Activated CD8-positive, alpha-beta T cell treated with anti-CD3 and anti-CD28 coated beads for 36 hours (primary cell): Measurements from ENCODE around the gene BLZF1. TPM values are rescaled to one million over a fixed set of nuclear protein-coding genes. Genes with fewer than 3 reads are reported as not detected.

Source experiments
- ATAC-seq: fragments of 200-7000 bp; cut with Tn5 transposase; one replicate; pipeline ENCODE4 v1.10.0; 2021; ENCODE audit warnings: mild to moderate bottlenecking, moderate library complexity
- CTCF ChIA-PET: fragments of 350-600 bp; sonication (Branson Sonifier 250); formaldehyde crosslinking; loops from one replicate; lab custom pipeline; 2021; ENCODE audit warnings: antibody characterized with exemption; lab: Charles Lee
- POLR2A ChIA-PET: fragments of 350-600 bp; sonication (Branson Sonifier 250); formaldehyde crosslinking; loops from one replicate; lab custom pipeline; 2021; ENCODE audit warnings: antibody characterized with exemption; lab: Charles Lee
- DNase-seq: peaks from one replicate; pipeline ENCODE4 v3.0.0-alpha.2; 2020
- H3K27ac Mint-ChIP-seq: one replicate; pipeline ENCODE4 v1.8.0; 2021; ENCODE audit warnings: mild to moderate bottlenecking, mixed read lengths
- H3K27me3 Mint-ChIP-seq: one replicate; pipeline ENCODE4 v1.8.0; 2021; ENCODE audit warnings: mixed read lengths
- H3K36me3 Mint-ChIP-seq: one replicate; pipeline ENCODE4 v1.8.0; 2021; ENCODE audit warnings: low read depth, mixed read lengths
- H3K4me1 Mint-ChIP-seq: one replicate; pipeline ENCODE4 v1.8.0; 2021; ENCODE audit warnings: low read depth, mixed read lengths
- H3K4me3 Mint-ChIP-seq: one replicate; pipeline ENCODE4 v1.8.0; 2021; ENCODE audit warnings: mild to moderate bottlenecking, moderate library complexity, mixed read lengths
- H3K9me3 Mint-ChIP-seq: one replicate; pipeline ENCODE4 v1.8.0; 2021; ENCODE audit warnings: mixed read lengths
- intact Hi-C: fragments of 100-400 bp; cut with micrococcal nuclease; formaldehyde crosslinking; loops from one replicate; pipeline ENCODE4 v1.10.0; 2022
- total RNA-seq, 2 experiments: library from RNA; stranded (reverse); gene quantifications; one replicate each; pipeline ENCODE4 v1.2.3, GENCODE V29; 2021
- TF ChIP-seq, protein P1 (sequence below): fragments of 200-600 bp; IDR thresholded peaks from one replicate; pipeline ENCODE4 v1.8.0; 2022; ENCODE audit warnings: antibody characterized with exemption, mild to moderate bottlenecking

BLZF1 gene
- total RNA-seq, 2 experiments from 2014 or later: 9.8 to 10.1 TPM

DNA sequence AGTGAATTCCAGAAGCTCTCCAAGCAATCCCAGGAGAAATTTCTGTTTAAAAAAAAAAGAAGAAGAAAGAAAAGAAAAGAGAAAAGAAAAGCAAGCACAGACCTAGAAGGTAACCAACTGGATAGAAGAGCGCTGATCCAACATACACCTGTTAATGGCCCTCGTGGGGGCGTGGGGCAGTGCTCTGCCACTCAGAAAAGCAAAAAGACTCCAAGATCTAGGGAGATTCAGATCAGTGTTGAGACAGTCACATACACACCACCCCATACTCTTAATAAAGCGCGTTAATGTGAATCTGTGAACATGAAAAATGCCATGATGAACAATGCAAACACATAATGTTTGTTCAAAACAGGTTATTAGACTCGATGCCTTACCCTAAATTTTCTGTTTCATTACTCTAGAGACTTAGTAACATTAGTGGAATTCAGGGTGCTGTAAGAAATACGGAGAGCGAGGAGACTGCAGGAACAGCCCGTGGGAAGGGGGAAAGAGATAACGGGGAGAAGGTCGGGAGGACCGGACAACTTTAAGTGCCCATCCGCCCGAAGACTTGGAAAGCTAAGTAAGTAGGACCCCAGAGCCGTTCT is 804 bp upstream of the BLZF1 start:
- DNase-seq: no peak
- TF ChIP-seq, protein P1, sequence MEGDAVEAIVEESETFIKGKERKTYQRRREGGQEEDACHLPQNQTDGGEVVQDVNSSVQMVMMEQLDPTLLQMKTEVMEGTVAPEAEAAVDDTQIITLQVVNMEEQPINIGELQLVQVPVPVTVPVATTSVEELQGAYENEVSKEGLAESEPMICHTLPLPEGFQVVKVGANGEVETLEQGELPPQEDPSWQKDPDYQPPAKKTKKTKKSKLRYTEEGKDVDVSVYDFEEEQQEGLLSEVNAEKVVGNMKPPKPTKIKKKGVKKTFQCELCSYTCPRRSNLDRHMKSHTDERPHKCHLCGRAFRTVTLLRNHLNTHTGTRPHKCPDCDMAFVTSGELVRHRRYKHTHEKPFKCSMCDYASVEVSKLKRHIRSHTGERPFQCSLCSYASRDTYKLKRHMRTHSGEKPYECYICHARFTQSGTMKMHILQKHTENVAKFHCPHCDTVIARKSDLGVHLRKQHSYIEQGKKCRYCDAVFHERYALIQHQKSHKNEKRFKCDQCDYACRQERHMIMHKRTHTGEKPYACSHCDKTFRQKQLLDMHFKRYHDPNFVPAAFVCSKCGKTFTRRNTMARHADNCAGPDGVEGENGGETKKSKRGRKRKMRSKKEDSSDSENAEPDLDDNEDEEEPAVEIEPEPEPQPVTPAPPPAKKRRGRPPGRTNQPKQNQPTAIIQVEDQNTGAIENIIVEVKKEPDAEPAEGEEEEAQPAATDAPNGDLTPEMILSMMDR: no peak
- ATAC-seq: no peak
- CTCF ChIA-PET: no interaction called here
- peaks cover 24% of the 10 kb centered on the region for H3K36me3 Mint-ChIP-seq
- no peaks in the 10 kb centered on the region for H3K27me3 Mint-ChIP-seq
- POLR2A ChIA-PET: interaction anchor here (1.3 to 1.4 kb wide), 2 partner anchors 53 to 60 kb away, joined by 3 to 4 read pairs; partner anchors contain the start of gene CCDC181
- H3K9me3 Mint-ChIP-seq: no peaks in the 10 kb centered on the region
- peaks cover 43% of the 10 kb centered on the region for H3K4me1 Mint-ChIP-seq
- H3K4me3 Mint-ChIP-seq: no peak overlapping the region
- intact Hi-C loops: loop anchor here (5.0 to 10.0 kb wide), 4 partner anchors 120 to 1022 kb away; partner anchors contain the start of genes ATP1B1 and SLC19A2
- no peak overlapping the region for H3K27ac Mint-ChIP-seq

DNA sequence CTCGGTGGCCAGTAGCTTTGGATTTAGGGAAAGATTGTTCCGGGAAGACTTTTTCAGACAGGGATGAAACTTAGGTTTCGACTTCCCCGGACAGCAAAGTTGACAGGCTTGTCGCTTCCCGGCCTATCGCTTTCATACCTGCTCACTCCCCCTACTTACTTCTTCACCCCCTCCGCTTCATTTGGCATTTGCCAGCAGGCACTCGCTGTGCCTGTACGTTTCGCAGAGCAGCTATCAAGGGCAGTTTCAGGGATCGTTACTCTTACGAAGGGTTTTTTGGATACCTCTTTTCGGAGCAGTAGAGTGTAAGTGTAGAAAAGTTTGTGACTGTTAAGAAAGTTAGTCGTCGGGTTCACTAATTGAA is 393 bp downstream of the BLZF1 start:
- Mint-ChIP-seq H3K27ac (no peak overlapping the region), H3K4me1 (peaks cover 33% of the 10 kb centered on the region), H3K4me3 (no peak overlapping the region), H3K9me3 (no peaks in the 10 kb centered on the region), H3K27me3 (no peaks in the 10 kb centered on the region), H3K36me3 (peaks cover 23% of the 10 kb centered on the region)
- ATAC-seq (peak; percentile 13), DNase-seq (peak; percentile 52)
- CTCF ChIA-PET: interaction anchor here (1.1 to 1.8 kb wide), 2 partner anchors 765 to 1002 kb away, joined by 3 to 7 read pairs; no protein-coding TSS in a partner anchor
- intact Hi-C loops: loop anchor here (5.0 to 10.0 kb wide), 4 partner anchors 119 to 1024 kb away; partner anchors contain the start of genes ATP1B1 and SLC19A2
- POLR2A ChIA-PET: interaction anchor here (0.7 to 1.8 kb wide), 6 partner anchors 16 to 178 kb away, joined by 3 to 6 read pairs (median 4); partner anchors contain the start of gene CCDC181
- TF ChIP-seq, protein P1: no peak

DNA sequence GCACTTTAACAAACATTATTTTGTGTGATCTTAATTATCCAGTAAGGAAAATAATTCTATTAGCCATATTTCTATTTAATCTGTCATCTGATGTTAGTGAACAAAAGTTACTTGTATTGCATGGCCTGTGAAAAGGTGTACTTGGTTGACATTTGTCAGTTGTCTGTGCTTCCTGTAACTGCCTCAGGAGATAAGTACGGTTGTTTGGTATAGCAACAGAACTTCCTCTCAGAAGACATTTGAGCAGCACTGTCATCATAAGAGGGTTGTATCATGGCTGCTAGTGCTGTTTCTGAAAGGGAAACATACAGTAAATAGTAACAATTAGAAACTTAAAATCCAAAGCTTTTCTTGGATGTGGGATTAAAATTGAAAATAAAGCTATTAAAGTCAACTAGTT is 3.4 kb downstream of the BLZF1 start:
- H3K9me3 Mint-ChIP-seq: no peaks in the 10 kb centered on the region
- CTCF ChIA-PET: interaction anchor here (1.4 to 3.3 kb wide), 2 partner anchors 23 to 175 kb away, joined by 5 to 11 read pairs; no protein-coding TSS in a partner anchor
- peaks cover 25% of the 10 kb centered on the region for H3K4me1 Mint-ChIP-seq
- H3K27ac Mint-ChIP-seq: peak overlapping the region; percentile 32
- ATAC-seq: no peak
- intact Hi-C loops: no loop called here
- peaks cover 18% of the 10 kb centered on the region for H3K36me3 Mint-ChIP-seq
- H3K27me3 Mint-ChIP-seq: no peaks in the 10 kb centered on the region
- POLR2A ChIA-PET: interaction anchor here (1.0 kb wide), 2 partner anchors 9 to 12 kb away, joined by 3 read pairs; no protein-coding TSS in a partner anchor
- no peak overlapping the region for H3K4me3 Mint-ChIP-seq
- no peak for DNase-seq
- TF ChIP-seq, protein P1: no peak

DNA sequence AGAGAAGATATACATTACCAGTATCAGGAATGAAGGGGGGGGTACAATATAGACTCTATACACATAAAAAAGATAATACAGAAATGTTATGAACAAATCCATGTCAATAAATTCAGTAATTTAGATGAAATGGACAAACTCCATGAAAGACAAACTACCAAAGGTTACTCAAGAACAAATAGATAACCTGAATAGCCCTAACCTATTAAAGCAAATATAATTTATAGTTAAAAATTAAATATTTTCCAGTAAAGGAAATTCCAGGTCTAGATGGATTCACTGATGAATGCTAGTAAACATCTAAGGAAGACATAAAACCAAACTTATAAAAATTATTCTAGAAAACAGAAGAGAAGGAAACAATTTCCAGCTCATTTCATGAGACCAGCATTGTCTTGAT is 13.2 kb downstream of the BLZF1 start:
- Mint-ChIP-seq H3K27me3 (no peaks in the 10 kb centered on the region), H3K36me3 (peaks cover 21% of the 10 kb centered on the region), H3K4me3 (no peak overlapping the region), H3K27ac (no peak overlapping the region), H3K9me3 (no peaks in the 10 kb centered on the region), H3K4me1 (no peaks in the 10 kb centered on the region)
- TF ChIP-seq, protein P1: no peak
- intact Hi-C loops: no loop called here
- DNase-seq: no peak
- ATAC-seq: no peak
- POLR2A ChIA-PET: no interaction called here
- CTCF ChIA-PET: no interaction called here

DNA sequence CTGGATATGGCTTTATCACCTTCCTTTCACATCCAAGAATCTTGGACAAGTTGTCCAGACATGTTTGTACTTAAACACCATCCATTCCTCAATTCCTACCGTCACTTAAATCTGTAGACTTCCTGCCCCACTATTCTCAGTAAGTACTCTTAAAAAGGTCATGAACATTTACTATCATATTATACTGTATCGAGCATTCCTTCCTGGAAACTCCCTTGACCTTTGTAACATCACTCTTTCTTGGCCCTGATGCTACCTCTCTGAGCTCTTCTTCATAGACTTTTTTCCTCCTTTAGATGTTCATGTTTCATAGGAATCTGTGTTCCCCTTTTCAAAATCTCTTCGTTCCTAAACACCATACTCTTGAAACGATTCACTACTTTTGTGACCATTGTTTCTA is 15.5 kb downstream of the BLZF1 start:
- ChIA-PET POLR2A (interaction anchor here (0.8 to 2.1 kb wide), 3 partner anchors 12 to 45 kb away, joined by 3 to 6 read pairs (median 3); partner anchors contain the start of genes BLZF1 and NME7), CTCF (no interaction called here)
- no peak overlapping the region for H3K27ac Mint-ChIP-seq
- ATAC-seq (no peak), DNase-seq (no peak)
- no peaks in the 10 kb centered on the region for H3K9me3 Mint-ChIP-seq
- TF ChIP-seq, protein P1: no peak
- H3K4me1 Mint-ChIP-seq: no peaks in the 10 kb centered on the region
- intact Hi-C loops: no loop called here
- peaks cover 28% of the 10 kb centered on the region for H3K36me3 Mint-ChIP-seq
- H3K27me3 Mint-ChIP-seq: no peaks in the 10 kb centered on the region
- H3K4me3 Mint-ChIP-seq: no peak overlapping the region
